ENCODE data around the gene COPS2.

The COPS2 gene

GRCh38 chr15:49163678-49164077, 8.3 kb upstream of the COPS2 start:
- Histone ChIP-seq H3K4me3 (ENCODE audit: low read depth in 1 of 2, low read length in 2 of 2) (no peak overlapping the region), H3K9ac (ENCODE audit: low read depth in 1 of 2, low read length in 2 of 2) (no peak overlapping the region), H3K4me1 (ENCODE audit: control insufficient read depth in 1 of 2, insufficient read depth in 2 of 2, low read length in 2 of 2) (no peaks in the 10 kb centered on the region), H3K27me3 (ENCODE audit: control insufficient read depth in 1 of 2, insufficient read depth in 2 of 2, low read length in 2 of 2) (no peaks in the 10 kb centered on the region), H3K27ac (ENCODE audit: low read depth, low read length) (no peak overlapping the region), H3K9me3 (ENCODE audit: control insufficient read depth in 1 of 2, low read length in 2 of 2) (no peaks in the 10 kb centered on the region), H3K36me3 (ENCODE audit: control insufficient read depth in 1 of 2, insufficient read depth in 2 of 2, low read length in 2 of 2) (peaks cover 0 to 8% of the 10 kb centered on the region in 2 donors)

DNA sequence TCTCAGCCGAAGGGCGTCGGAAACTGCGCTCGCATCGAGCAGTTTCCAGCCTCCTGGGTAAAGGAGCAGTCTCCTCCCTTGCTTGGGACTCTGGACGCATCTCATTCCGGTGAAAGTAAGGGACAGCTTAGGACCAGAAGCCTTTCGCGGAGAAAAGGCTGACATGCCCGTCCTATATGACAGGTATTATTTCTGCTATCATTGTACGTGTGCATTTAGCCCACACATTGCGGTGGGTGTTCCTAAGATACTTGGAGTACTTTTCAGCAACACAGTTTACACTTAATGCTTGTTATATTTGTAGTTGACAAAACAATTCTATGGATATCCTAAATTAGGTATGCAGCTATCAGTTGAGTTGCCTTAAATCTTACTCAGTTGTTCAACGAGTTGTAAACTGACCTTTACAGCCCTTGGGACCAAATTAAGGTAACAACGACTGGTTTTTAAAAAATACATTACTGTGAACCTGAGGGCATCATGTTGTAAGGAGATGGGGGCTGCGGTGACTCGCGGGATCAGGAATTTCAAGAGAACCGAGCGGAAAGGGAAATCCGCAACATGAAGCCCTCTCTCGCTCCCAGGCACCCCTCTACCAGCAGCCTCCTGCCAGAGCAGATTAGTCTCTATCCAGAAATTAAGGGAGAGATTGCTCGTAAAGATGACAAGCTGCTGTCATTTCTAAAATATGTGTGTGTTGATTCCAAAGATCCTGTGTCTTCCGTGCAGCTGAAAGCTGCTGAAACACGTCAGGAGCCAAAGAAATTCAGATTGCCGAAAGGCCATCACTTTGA, 632 bp upstream of the COPS2 start:
- Histone ChIP-seq H3K9ac (ENCODE audit: low read depth in 1 of 2, low read length in 2 of 2) (peak overlapping the region; percentile 67 to 95), H3K9me3 (ENCODE audit: control insufficient read depth in 1 of 2, low read length in 2 of 2) (no peaks in the 10 kb centered on the region), H3K27me3 (ENCODE audit: control insufficient read depth in 1 of 2, insufficient read depth in 2 of 2, low read length in 2 of 2) (no peaks in the 10 kb centered on the region), H3K27ac (ENCODE audit: low read depth, low read length) (peak overlapping the region; percentile 16), H3K4me3 (ENCODE audit: low read depth in 1 of 2, low read length in 2 of 2) (peak overlapping the region; percentile 93 to 94), H3K36me3 (ENCODE audit: control insufficient read depth in 1 of 2, insufficient read depth in 2 of 2, low read length in 2 of 2) (no peaks in the 10 kb centered on the region), H3K4me1 (ENCODE audit: control insufficient read depth in 1 of 2, insufficient read depth in 2 of 2, low read length in 2 of 2) (peaks cover 6 to 17% of the 10 kb centered on the region in 2 donors)

DNA sequence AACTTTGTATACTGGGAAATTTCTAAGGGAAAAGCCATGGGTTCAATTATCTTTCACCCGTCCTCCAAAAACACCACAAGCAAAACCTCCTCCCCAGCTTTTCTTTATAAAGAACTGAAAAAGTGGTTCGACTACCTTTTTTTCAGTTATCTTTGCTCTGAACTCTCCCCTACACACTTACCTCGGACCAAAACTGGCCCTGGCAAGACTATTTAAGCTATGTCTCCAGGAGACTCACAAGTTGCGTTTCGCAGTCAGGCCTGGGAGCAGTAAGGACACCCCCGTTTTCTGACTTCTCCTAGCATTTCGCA, 645 bp downstream of the COPS2 start:
- Histone ChIP-seq H3K9me3 (ENCODE audit: control insufficient read depth in 1 of 2, low read length in 2 of 2) (no peaks in the 10 kb centered on the region), H3K27me3 (ENCODE audit: control insufficient read depth in 1 of 2, insufficient read depth in 2 of 2, low read length in 2 of 2) (no peaks in the 10 kb centered on the region), H3K9ac (ENCODE audit: low read depth in 1 of 2, low read length in 2 of 2) (peak overlapping the region; percentile 95 to 96), H3K36me3 (ENCODE audit: control insufficient read depth in 1 of 2, insufficient read depth in 2 of 2, low read length in 2 of 2) (no peaks in the 10 kb centered on the region), H3K27ac (ENCODE audit: low read depth, low read length) (peak overlapping the region; percentile 69), H3K4me3 (ENCODE audit: low read depth in 1 of 2, low read length in 2 of 2) (peak overlapping the region; percentile 93 to 94), H3K4me1 (ENCODE audit: control insufficient read depth in 1 of 2, insufficient read depth in 2 of 2, low read length in 2 of 2) (peaks cover 6 to 17% of the 10 kb centered on the region in 2 donors)

GRCh38 chr15:49154359-49154758, 1.0 kb downstream of the COPS2 start:
- peaks cover 6 to 17% of the 10 kb centered on the region in 2 donors for H3K4me1 ChIP-seq (ENCODE audit: control insufficient read depth in 1 of 2, insufficient read depth in 2 of 2, low read length in 2 of 2)
- H3K27ac ChIP-seq (ENCODE audit: low read depth, low read length), result no peak overlapping the region
- no peaks in the 10 kb centered on the region for H3K27me3 ChIP-seq (ENCODE audit: control insufficient read depth in 1 of 2, insufficient read depth in 2 of 2, low read length in 2 of 2)
- H3K4me3 ChIP-seq (ENCODE audit: low read depth in 1 of 2, low read length in 2 of 2), result peak overlapping the region; percentile 93 to 94
- H3K9me3 ChIP-seq (ENCODE audit: control insufficient read depth in 1 of 2, low read length in 2 of 2), result no peaks in the 10 kb centered on the region
- peak overlapping the region; percentile 95 to 96 for H3K9ac ChIP-seq (ENCODE audit: low read depth in 1 of 2, low read length in 2 of 2)
- no peaks in the 10 kb centered on the region for H3K36me3 ChIP-seq (ENCODE audit: control insufficient read depth in 1 of 2, insufficient read depth in 2 of 2, low read length in 2 of 2)

- Histone ChIP-seq H3K36me3 (ENCODE audit: control insufficient read depth in 1 of 2, insufficient read depth in 2 of 2, low read length in 2 of 2) (no peaks in the 10 kb centered on the region), H3K4me3 (ENCODE audit: low read depth in 1 of 2, low read length in 2 of 2) (no peak overlapping the region), H3K9me3 (ENCODE audit: control insufficient read depth in 1 of 2, low read length in 2 of 2) (no peaks in the 10 kb centered on the region), H3K27me3 (ENCODE audit: control insufficient read depth in 1 of 2, insufficient read depth in 2 of 2, low read length in 2 of 2) (no peaks in the 10 kb centered on the region), H3K27ac (ENCODE audit: low read depth, low read length) (no peak overlapping the region), H3K4me1 (ENCODE audit: control insufficient read depth in 1 of 2, insufficient read depth in 2 of 2, low read length in 2 of 2) (peaks cover 12 to 17% of the 10 kb centered on the region in 2 donors), H3K9ac (ENCODE audit: low read depth in 1 of 2, low read length in 2 of 2) (no peak overlapping the region)
These were observed 2.7 kb downstream of the COPS2 start for GRCh38 chr15:49152552-49153312.

GRCh38 chr15:49151831-49152230, 3.6 kb downstream of the COPS2 start:
- Histone ChIP-seq H3K9me3 (ENCODE audit: control insufficient read depth in 1 of 2, low read length in 2 of 2) (no peaks in the 10 kb centered on the region), H3K4me1 (ENCODE audit: control insufficient read depth in 1 of 2, insufficient read depth in 2 of 2, low read length in 2 of 2) (peaks cover 13 to 17% of the 10 kb centered on the region in 2 donors)

GRCh38 chr15:49148727-49149126, 6.7 kb downstream of the COPS2 start:
- Histone ChIP-seq H3K4me3 (ENCODE audit: low read depth in 1 of 2, low read length in 2 of 2) (no peak overlapping the region), H3K27me3 (ENCODE audit: control insufficient read depth in 1 of 2, insufficient read depth in 2 of 2, low read length in 2 of 2) (no peaks in the 10 kb centered on the region), H3K27ac (ENCODE audit: low read depth, low read length) (no peak overlapping the region), H3K36me3 (ENCODE audit: control insufficient read depth in 1 of 2, insufficient read depth in 2 of 2, low read length in 2 of 2) (no peaks in the 10 kb centered on the region), H3K9me3 (ENCODE audit: control insufficient read depth in 1 of 2, low read length in 2 of 2) (no peaks in the 10 kb centered on the region), H3K4me1 (ENCODE audit: control insufficient read depth in 1 of 2, insufficient read depth in 2 of 2, low read length in 2 of 2) (peaks cover 3 to 15% of the 10 kb centered on the region in 2 donors), H3K9ac (ENCODE audit: low read depth in 1 of 2, low read length in 2 of 2) (no peak overlapping the region)

More at GRCh38 chr15:49151831-49152230, 3.6 kb downstream of the COPS2 start:
- H3K27ac ChIP-seq (ENCODE audit: low read depth, low read length), result no peak overlapping the region
- no peak overlapping the region for H3K9ac ChIP-seq (ENCODE audit: low read depth in 1 of 2, low read length in 2 of 2)
- no peaks in the 10 kb centered on the region for H3K36me3 ChIP-seq (ENCODE audit: control insufficient read depth in 1 of 2, insufficient read depth in 2 of 2, low read length in 2 of 2)
- H3K4me3 ChIP-seq (ENCODE audit: low read depth in 1 of 2, low read length in 2 of 2), result no peak overlapping the region
- H3K27me3 ChIP-seq (ENCODE audit: control insufficient read depth in 1 of 2, insufficient read depth in 2 of 2, low read length in 2 of 2), result no peaks in the 10 kb centered on the region

GRCh38 chr15:49148298-49148697, 7.1 kb downstream of the COPS2 start:
- Histone ChIP-seq H3K27me3 (ENCODE audit: control insufficient read depth in 1 of 2, insufficient read depth in 2 of 2, low read length in 2 of 2) (no peaks in the 10 kb centered on the region), H3K9ac (ENCODE audit: low read depth in 1 of 2, low read length in 2 of 2) (no peak overlapping the region), H3K4me3 (ENCODE audit: low read depth in 1 of 2, low read length in 2 of 2) (no peak overlapping the region), H3K27ac (ENCODE audit: low read depth, low read length) (no peak overlapping the region), H3K9me3 (ENCODE audit: control insufficient read depth in 1 of 2, low read length in 2 of 2) (no peaks in the 10 kb centered on the region), H3K36me3 (ENCODE audit: control insufficient read depth in 1 of 2, insufficient read depth in 2 of 2, low read length in 2 of 2) (peaks cover 2 to 4% of the 10 kb centered on the region in 2 donors), H3K4me1 (ENCODE audit: control insufficient read depth in 1 of 2, insufficient read depth in 2 of 2, low read length in 2 of 2) (peaks cover 0 to 15% of the 10 kb centered on the region in 2 donors)

- no peaks in the 10 kb centered on the region for H3K9me3 ChIP-seq (ENCODE audit: control insufficient read depth in 1 of 2, low read length in 2 of 2)
- H3K4me1 ChIP-seq (ENCODE audit: control insufficient read depth in 1 of 2, insufficient read depth in 2 of 2, low read length in 2 of 2), result peaks cover 0 to 15% of the 10 kb centered on the region in 2 donors
- no peak overlapping the region for H3K9ac ChIP-seq (ENCODE audit: low read depth in 1 of 2, low read length in 2 of 2)
- no peaks in the 10 kb centered on the region for H3K27me3 ChIP-seq (ENCODE audit: control insufficient read depth in 1 of 2, insufficient read depth in 2 of 2, low read length in 2 of 2)
- H3K4me3 ChIP-seq (ENCODE audit: low read depth in 1 of 2, low read length in 2 of 2), result no peak overlapping the region
- H3K36me3 ChIP-seq (ENCODE audit: control insufficient read depth in 1 of 2, insufficient read depth in 2 of 2, low read length in 2 of 2), result peaks cover 20 to 26% of the 10 kb centered on the region in 2 donors
- no peak overlapping the region for H3K27ac ChIP-seq (ENCODE audit: low read depth, low read length)
These were observed 9.5 kb downstream of the COPS2 start for GRCh38 chr15:49145651-49146609.
